Brain microvascular endothelial cell (primary cell): ENCODE data around the gene GLT8D2.
A peak's percentile ranks its signal among the peaks of the same experiment; 100 is the strongest.

Experiments
- DNase-seq: peaks from one replicate; pipeline ENCODE4 v3.0.0-alpha.2; 2020
- H3K27ac ChIP-seq: fragments of 250-450 bp; sonication (Bioruptor Pico); 2 replicates; pipeline ENCODE4 v1.5.1; 2020; ENCODE audit warnings: mild to moderate bottlenecking, moderate library complexity
- H3K27me3 ChIP-seq: fragments of 250-450 bp; sonication (Bioruptor Pico); replicated peaks from 2 replicates; pipeline ENCODE4 v1.5.1; 2020; ENCODE audit warnings: mild to moderate bottlenecking
- H3K36me3 ChIP-seq: fragments of 250-450 bp; sonication (Bioruptor Pico); replicated peaks from 2 replicates; pipeline ENCODE4 v1.5.1; 2020; ENCODE audit warnings: mild to moderate bottlenecking
- H3K4me3 ChIP-seq: 2 replicates; pipeline ENCODE4 v1.5.1; 2011; ENCODE audit warnings: low read depth, mild to moderate bottlenecking, control low read depth, low read length, moderate library complexity
- CTCF ChIP-seq: IDR thresholded peaks from 2 replicates; pipeline ENCODE4 v1.5.1; 2011; ENCODE audit warnings: low read depth, mild to moderate bottlenecking, moderate library complexity, low read length, control low read depth, inconsistent platforms; ENCODE audit errors: missing control alignments
- in situ Hi-C: cut with HindIII; loops from 2 replicates; pipeline ENCODE4 v1.10.0; 2017; ENCODE audit warnings: low sequenced_read_pairs, low pct_ligation_motif_present

The GLT8D2 gene

DNA sequence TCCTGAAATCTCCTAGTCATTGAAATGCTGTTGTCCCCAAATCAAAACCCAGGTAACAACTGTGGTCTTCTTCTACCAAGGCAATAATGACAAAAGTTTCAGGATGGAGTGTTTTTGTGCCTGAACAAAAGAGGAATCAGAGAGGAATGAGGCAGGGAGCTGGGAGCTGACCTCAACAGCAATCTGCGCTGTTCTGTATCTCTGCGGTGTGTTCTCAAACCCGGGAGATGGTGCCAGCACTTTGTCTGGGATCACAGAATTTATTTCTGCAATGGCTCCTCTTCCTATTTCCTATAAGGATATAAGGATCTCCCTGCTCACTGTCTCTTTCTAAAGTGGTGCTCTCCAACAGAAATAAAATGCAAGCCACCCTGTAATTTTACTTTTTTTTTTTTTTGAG is 449 bp upstream of the GLT8D2 start:
- in situ Hi-C loops = no loop called here
- H3K27ac ChIP-seq = no peak overlapping the region
- H3K27me3 ChIP-seq = no peaks in the 10 kb centered on the region
- no peaks in the 10 kb centered on the region for H3K36me3 ChIP-seq
- peak overlapping the region; percentile 69 for H3K4me3 ChIP-seq
- no peak for TF ChIP-seq CTCF
- DNase-seq = no peak

GRCh38 chr12:104049278-104049902 is 597 bp downstream of the GLT8D2 start:
- no peak for TF ChIP-seq CTCF
- no peaks in the 10 kb centered on the region for H3K27me3 ChIP-seq
- H3K4me3 ChIP-seq = peak overlapping the region; percentile 69
- peak; percentile 47 for DNase-seq
- no peaks in the 10 kb centered on the region for H3K36me3 ChIP-seq
- in situ Hi-C loops = no loop called here
- peak overlapping the region; percentile 48 for H3K27ac ChIP-seq

DNA sequence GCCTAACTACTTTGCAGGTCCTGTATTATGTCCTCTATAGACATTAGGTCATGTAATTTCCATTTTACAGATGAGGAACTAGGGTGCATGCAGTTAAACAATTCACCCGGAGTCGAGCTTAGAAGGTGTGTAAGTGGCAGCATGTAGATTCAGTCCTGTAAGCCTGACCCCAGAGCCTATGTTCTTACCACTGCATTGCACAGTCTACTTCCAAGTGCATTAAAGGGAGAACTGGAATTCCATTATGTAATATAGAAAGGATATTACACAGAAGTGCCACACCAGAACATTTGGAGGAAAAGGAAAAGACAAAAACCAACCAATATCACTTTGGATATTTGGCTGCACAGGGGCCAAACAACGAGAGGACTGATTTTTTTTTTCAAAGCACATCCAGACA is 1.2 kb downstream of the GLT8D2 start:
- TF ChIP-seq CTCF = no peak
- peak overlapping the region; percentile 69 for H3K4me3 ChIP-seq
- H3K36me3 ChIP-seq = no peaks in the 10 kb centered on the region
- no peak for DNase-seq
- no peak overlapping the region for H3K27ac ChIP-seq
- no peaks in the 10 kb centered on the region for H3K27me3 ChIP-seq
- in situ Hi-C loops = no loop called here

- in situ Hi-C loops = no loop called here
- H3K4me3 ChIP-seq = no peak overlapping the region
- TF ChIP-seq CTCF = no peak
- H3K36me3 ChIP-seq = no peaks in the 10 kb centered on the region
- H3K27me3 ChIP-seq = no peaks in the 10 kb centered on the region
- H3K27ac ChIP-seq = no peak overlapping the region
- no peak for DNase-seq
Measured at GRCh38 chr12:104048162-104048561, 1.8 kb downstream of the GLT8D2 start.

GRCh38 chr12:104046306-104046705 is 3.7 kb downstream of the GLT8D2 start:
- Histone ChIP-seq H3K27ac (no peak overlapping the region), H3K27me3 (no peaks in the 10 kb centered on the region), H3K36me3 (no peaks in the 10 kb centered on the region), H3K4me3 (no peak overlapping the region)
- TF ChIP-seq CTCF = no peak
- no peak for DNase-seq
- in situ Hi-C loops = no loop called here

DNA sequence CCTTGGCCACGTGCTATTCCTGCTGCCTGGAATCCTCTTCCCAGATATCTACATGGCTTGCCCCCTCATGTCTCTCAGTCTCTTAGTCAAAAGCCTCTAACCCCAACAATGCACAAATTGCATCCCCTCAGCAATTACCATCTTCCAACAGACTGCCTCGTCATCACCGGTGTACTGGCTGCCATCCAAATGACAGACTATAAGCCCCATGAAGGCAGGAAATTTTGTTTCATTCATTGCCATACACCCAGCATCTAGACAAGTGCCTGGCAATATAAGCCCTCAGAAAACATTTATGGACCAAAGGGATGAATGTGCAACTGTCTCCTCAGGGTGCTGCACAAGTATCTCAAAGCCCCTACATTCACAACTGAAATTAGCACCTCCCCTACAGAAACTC is 5.8 kb downstream of the GLT8D2 start:
- no peak for DNase-seq
- H3K27ac ChIP-seq = no peak overlapping the region
- H3K36me3 ChIP-seq = no peaks in the 10 kb centered on the region
- TF ChIP-seq CTCF = no peak
- H3K4me3 ChIP-seq = no peak overlapping the region
- in situ Hi-C loops = no loop called here
- H3K27me3 ChIP-seq = no peaks in the 10 kb centered on the region
